HG03103 (cell line): Measurements from ENCODE around the gene PARP4.
A peak's percentile ranks its signal among the peaks of the same experiment; 100 is the strongest.
"Not testable (repeated sequence)": the region's sequence is repeated elsewhere in the genome, so short reads cannot be mapped to it uniquely, and the experiment has no call there.

Source experiments
- ATAC-seq: cut with Tn5 transposase; IDR thresholded peaks from one replicate; pipeline ENCODE4 v1.9.1; 2021; ENCODE audit warnings: low read depth; ENCODE audit not compliant: unreplicated experiment

PARP4 gene

GRCh38 chr13:24512197-24512907, at the start of gene PARP4:
Gene PARP4 (minus strand): TSS chr13:24512778. CDS start chr13:24503776, 9,002 bp downstream.
- ATAC-seq, result peak; percentile 71

GRCh38 chr13:24560579-24561187, 48.1 kb upstream of the PARP4 start:
- ATAC-seq, result not testable (repeated sequence)

- ATAC-seq, result not testable (repeated sequence)
Observed at GRCh38 chr13:24559431-24560218, 47.0 kb upstream of the PARP4 start.

- ATAC-seq, result no peak
Observed at GRCh38 chr13:24557081-24557480, 44.5 kb upstream of the PARP4 start.

- not testable (repeated sequence) for ATAC-seq
Observed at GRCh38 chr13:24553892-24554291, 41.3 kb upstream of the PARP4 start.

- ATAC-seq, result not testable (repeated sequence)
Observed at GRCh38 chr13:24541476-24542352, 29.1 kb upstream of the PARP4 start.

GRCh38 chr13:24541127-24541475, 28.5 kb upstream of the PARP4 start:
- no peak for ATAC-seq

- ATAC-seq, result no peak
Observed at GRCh38 chr13:24540236-24541126, 27.9 kb upstream of the PARP4 start.

GRCh38 chr13:24539500-24540165, 27.1 kb upstream of the PARP4 start:
- no peak for ATAC-seq

GRCh38 chr13:24529478-24529877, 16.9 kb upstream of the PARP4 start:
- ATAC-seq, result no peak

GRCh38 chr13:24528816-24529398, 16.3 kb upstream of the PARP4 start:
- no peak for ATAC-seq

GRCh38 chr13:24527266-24527775, 14.7 kb upstream of the PARP4 start:
- no peak for ATAC-seq

- ATAC-seq, result no peak
Observed at GRCh38 chr13:24520733-24521132, 8.2 kb upstream of the PARP4 start.

- no peak for ATAC-seq
Observed at GRCh38 chr13:24516919-24517318, 4.3 kb upstream of the PARP4 start.

- ATAC-seq, result no peak
Observed at GRCh38 chr13:24512908-24513213, 283 bp upstream of the PARP4 start.

GRCh38 chr13:24511816-24512196, 772 bp downstream of the PARP4 start:
- no peak for ATAC-seq

- ATAC-seq, result peak; percentile 40
Observed at GRCh38 chr13:24511019-24511815, 1.4 kb downstream of the PARP4 start.
